GM21529 (cell line): Measurements from ENCODE around the gene FGGY.
"Not testable (repeated sequence)": the region's sequence is repeated elsewhere in the genome, so short reads cannot be mapped to it uniquely, and the experiment has no call there.

ENCODE experiments used
- ATAC-seq: cut with Tn5 transposase; IDR thresholded peaks from one replicate; pipeline ENCODE4 v1.9.1; 2021; ENCODE audit not compliant: unreplicated experiment

FGGY gene

GRCh38 chr1:59609245-59609644 is 312.4 kb downstream of the FGGY start:
- no peak for ATAC-seq

GRCh38 chr1:59610499-59610898 is 313.6 kb downstream of the FGGY start:
- not testable (repeated sequence) for ATAC-seq

- no peak for ATAC-seq
Measured at GRCh38 chr1:59617434-59617833, 320.5 kb downstream of the FGGY start.

- ATAC-seq, result no peak
Measured at GRCh38 chr1:59619557-59619956, 322.7 kb downstream of the FGGY start.

GRCh38 chr1:59625384-59625783 is 328.5 kb downstream of the FGGY start:
- no peak for ATAC-seq

GRCh38 chr1:59631561-59632255 is 334.8 kb downstream of the FGGY start:
- no peak for ATAC-seq

- no peak for ATAC-seq
Measured at GRCh38 chr1:59635097-59635496, 338.2 kb downstream of the FGGY start.

- no peak for ATAC-seq
Measured at GRCh38 chr1:59638231-59638711, 341.4 kb downstream of the FGGY start.

- no peak for ATAC-seq
Measured at GRCh38 chr1:59639266-59639665, 342.4 kb downstream of the FGGY start.

- ATAC-seq, result no peak
Measured at GRCh38 chr1:59640851-59641250, 344.0 kb downstream of the FGGY start.

GRCh38 chr1:59641836-59642235 is 344.9 kb downstream of the FGGY start:
- ATAC-seq, result no peak

GRCh38 chr1:59643526-59643925 is 346.6 kb downstream of the FGGY start:
- no peak for ATAC-seq

- ATAC-seq, result no peak
Measured at GRCh38 chr1:59645893-59646292, 349.0 kb downstream of the FGGY start.

- not testable (repeated sequence) for ATAC-seq
Measured at GRCh38 chr1:59653142-59653958, 356.5 kb downstream of the FGGY start.

GRCh38 chr1:59653968-59654367 is 357.1 kb downstream of the FGGY start:
- ATAC-seq, result no peak

GRCh38 chr1:59657873-59658465 is 361.1 kb downstream of the FGGY start:
- ATAC-seq, result no peak

- no peak for ATAC-seq
Measured at GRCh38 chr1:59664166-59664565, 367.3 kb downstream of the FGGY start.

- no peak for ATAC-seq
Measured at GRCh38 chr1:59666106-59666505, 369.2 kb downstream of the FGGY start.

- no peak for ATAC-seq
Measured at GRCh38 chr1:59667020-59667419, 370.1 kb downstream of the FGGY start.

GRCh38 chr1:59669752-59670312 is 372.9 kb downstream of the FGGY start:
- ATAC-seq, result no peak

GRCh38 chr1:59670662-59671061 is 373.8 kb downstream of the FGGY start:
- no peak for ATAC-seq
